CD4-positive, alpha-beta T cell treated with Interferon alpha-2 for 1 hour (primary cell): Measurements from ENCODE around the gene SLC37A1.

Experiments
- DNase-seq, 2 donors: peaks; one replicate each; pipeline ENCODE4 v3.0.0-alpha.2; 2020 to 2022

Gene SLC37A1

DNA sequence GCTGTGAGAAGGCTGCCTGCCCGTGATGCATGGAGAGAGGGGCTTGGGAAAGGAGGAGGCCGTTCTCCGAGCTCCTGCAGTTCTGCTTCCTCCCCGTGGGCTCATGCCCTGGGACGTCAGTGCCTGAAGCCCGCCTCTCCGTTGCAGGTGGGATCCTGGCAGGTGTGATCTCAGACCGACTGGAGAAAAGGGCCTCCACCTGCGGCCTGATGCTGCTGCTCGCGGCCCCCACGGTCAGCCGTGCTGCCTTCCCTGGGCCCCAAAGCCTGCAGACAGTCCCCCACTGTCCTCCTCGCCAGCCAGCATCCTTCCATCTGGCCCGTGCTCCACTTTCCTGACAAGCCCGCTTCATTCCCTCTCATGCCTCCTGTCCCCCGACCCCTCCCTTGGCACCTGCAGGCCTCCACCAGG, 50.9 kb downstream of the SLC37A1 start:
- no peak for DNase-seq

DNA sequence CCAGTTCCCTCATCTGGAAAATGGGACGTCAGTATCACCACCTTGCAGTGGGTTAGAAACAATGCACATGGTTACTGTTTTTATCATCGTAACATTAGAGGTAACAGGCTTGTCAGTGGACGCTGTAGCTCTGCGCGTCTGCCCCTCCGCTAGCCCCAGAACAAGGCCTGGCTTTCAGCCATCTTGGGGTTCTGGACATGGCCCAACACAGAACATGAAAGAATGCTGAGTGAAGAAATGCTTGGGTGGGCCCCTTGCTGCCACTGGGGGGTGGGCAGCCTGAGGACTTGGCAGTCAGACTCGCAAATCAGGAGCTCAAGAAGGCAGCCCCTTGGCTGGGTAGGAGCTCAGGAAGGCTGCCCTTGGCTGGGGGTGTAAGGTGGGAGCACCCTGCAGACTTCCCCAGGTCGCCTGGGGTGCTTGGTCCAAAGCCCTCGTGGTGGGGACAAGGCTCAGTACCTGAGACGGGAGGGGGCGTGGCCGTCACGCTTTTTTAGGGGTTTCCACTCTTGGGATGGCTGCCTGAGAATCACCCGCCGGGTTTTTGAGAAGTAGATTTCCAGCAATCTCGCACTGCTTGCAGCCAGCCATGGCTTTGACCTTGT, 51.7 kb downstream of the SLC37A1 start:
- no peak for DNase-seq

- no peak for DNase-seq
Measured at GRCh38 chr21:42565886-42566523, 52.4 kb downstream of the SLC37A1 start.

- DNase-seq, result no peak
Measured at GRCh38 chr21:42566524-42567213, 53.0 kb downstream of the SLC37A1 start.

GRCh38 chr21:42567214-42567555, 53.5 kb downstream of the SLC37A1 start:
- DNase-seq, result no peak

GRCh38 chr21:42567861-42568260, 54.2 kb downstream of the SLC37A1 start:
- DNase-seq, result no peak

- DNase-seq, result no peak
Measured at GRCh38 chr21:42568376-42568775, 54.7 kb downstream of the SLC37A1 start.

DNA sequence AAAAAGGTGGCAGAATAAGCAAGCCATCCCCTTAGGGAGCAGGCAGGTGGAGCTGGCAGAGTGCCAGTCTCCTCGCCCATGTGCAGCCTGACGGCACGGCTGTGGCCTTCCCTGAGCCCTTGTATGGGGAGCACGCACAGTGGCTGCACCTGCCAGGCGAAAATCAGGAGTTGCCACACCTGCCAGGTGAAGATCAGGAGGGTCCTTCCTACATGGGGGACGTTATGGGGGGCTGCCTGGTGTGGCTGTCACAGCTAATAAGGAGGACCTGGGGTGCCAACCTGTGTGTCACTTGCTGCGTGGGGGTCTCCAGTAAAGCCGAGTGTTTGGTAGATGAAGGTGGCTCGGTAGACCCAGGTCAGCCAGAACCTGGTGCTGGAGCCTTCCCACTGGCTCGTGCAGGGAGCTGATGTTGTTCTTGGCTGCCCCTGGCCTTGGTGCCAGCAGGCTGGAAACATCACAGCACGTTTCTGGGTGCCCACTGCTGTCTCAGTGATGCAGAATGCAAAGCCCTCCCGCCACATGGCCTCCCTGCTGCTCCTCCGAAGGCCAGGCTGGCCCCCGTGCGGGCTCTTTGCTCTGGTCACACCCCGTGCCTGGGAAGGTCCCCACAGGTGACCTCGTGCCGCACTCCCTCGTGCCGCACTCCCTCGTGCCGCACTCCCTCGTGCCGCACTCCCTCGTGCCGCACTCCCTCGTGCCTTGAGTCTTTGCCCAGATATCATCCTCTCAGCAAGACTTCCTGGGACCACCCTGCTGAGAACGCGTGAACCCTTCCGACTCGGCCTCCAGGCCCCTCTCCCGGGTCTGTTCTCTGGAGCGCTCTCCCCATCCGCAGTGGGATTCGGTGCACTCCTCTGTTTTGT, 55.4 kb downstream of the SLC37A1 start:
- DNase-seq, result no peak

DNA sequence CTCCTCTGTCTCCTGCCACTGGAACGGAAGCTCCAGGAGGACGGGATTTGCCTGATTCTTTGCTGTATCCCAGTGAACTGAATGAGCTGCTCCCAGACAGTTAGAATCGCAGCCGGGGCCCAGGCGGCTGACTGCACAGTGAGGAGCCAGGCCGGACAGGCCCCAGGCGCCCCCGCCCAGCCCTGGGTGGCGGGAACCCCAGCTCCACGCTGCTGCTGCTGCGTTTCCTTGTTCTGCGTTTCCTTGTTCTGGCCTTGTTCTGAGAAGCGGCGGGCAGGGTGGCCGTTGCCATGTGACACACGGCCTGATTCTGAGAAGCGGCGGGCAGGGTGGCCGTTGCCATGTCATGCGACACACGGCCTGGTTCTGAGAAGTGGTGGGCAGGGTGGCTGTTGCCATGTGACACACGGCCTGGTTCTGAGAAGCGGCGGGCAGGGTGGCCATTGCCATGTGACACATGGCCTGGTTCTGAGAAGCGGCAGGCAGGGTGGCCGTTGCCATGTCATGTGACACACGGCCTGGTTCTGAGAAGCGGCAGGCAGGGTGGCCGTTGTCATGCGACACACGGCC, 56.2 kb downstream of the SLC37A1 start:
- DNase-seq, result no peak

DNA sequence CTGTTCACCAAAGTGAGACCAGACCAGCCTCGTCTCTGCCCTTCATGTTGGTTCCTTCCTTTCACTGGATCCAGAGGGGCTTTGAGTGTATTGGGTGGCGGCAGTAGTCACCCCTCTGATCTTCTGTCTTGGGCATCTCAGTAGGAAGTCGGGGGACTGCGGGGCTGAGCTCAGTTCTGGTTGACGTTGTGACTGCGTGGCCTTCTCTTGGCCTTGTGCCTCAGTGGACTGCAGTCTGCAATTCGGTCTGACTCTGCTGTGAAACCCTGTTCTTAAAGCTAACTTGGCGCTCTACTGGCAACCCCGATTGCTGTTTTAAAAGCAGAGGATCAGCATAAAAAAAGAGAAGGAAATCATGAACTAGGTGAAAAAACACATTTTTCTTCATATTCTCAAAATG, 56.7 kb downstream of the SLC37A1 start:
- no peak for DNase-seq

DNA sequence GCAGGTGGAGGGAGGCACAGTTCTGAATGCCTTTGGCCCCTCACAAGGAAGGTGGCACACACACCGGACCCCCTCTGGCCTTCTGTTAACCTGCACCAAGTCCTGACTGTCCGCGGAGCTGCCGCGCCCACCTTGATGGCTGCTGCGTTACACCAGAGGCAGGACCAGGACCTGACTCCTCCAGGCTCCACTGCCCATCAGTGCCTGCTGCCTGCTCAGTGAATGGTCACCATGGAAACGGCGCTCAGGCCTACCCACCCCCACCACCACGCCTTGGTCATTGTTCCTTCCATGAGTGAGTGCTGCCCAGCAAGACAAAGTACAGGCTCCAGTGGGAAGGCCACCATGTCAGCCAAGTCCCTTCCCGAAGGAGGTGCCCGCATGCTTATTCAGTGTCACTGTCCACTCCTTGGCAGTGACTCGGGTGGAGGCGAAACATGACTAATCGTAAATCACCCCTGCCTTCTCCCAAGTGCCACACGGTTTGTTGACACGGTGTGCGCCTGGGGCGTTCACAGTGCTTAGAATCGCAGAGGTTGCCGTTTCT, 57.3 kb downstream of the SLC37A1 start:
- no peak for DNase-seq

GRCh38 chr21:42571391-42572150, 57.9 kb downstream of the SLC37A1 start:
- no peak for DNase-seq

DNA sequence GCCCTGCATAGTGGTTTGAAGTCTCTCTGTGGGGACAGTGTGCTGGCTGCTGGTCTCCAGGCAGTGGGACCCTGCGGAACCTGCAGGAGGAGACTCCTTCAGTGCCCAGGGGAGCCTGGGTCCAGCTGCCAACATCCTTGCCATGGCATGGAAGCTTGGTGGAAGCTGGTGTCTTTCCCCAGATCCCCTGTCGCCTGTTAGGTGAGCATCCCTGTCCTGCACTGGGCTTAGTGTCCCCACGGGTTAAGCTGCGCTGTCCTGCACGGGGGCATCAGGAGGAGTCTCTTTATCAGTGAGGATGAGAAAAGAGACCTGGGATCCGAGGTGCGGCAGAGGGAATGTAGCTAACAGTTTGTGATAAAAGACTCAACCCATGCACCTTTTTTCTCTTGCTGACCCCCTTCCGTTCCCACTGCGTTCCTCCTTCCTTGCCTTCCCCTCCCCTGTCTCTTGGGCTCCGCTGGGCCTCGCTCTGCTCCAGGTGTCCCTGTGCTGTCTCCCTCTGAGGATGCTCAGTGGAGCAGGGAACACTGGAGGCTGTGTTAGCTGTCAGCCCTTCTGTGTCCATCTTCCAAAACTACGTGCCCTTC, 59.3 kb downstream of the SLC37A1 start:
- no peak for DNase-seq

DNA sequence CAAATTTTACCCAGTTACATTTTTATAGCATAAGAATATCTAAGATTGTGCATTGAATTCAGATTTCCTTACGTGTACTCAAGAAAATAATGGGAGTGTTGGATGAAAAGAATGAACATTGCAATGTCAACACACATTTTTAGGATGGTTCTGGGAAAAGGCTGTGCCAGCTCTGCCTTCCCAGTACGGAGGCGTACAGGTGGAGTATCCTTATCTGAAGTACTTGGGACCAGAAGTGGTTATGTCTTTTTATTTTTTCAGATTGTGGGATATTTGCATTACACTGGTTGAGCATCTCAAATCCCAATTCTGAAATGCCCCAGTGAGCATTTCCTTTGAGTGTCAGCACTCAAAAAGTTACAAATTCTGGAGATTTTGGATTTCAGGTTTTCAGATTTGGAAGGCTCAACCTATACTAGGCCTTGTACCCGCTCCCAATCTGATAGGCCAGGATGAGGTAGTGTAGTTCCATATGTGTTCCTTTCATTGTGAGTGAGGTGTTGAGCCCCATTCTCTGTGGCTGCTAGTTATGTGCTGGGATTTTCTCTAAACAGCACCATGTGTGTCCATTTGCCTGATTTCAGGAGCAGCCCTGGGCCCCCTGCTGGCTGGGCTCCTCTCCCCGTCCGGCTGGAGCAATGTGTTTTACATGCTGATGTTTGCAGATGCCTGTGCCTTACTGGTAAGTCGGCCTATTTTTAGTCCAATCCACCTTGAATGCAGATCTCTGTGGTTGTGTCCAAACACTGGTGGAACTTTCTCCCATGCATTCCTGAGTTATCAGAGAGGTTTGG, 60.8 kb downstream of the SLC37A1 start:
- DNase-seq, result no peak

GRCh38 chr21:42575111-42575510, 61.5 kb downstream of the SLC37A1 start:
- no peak for DNase-seq

DNA sequence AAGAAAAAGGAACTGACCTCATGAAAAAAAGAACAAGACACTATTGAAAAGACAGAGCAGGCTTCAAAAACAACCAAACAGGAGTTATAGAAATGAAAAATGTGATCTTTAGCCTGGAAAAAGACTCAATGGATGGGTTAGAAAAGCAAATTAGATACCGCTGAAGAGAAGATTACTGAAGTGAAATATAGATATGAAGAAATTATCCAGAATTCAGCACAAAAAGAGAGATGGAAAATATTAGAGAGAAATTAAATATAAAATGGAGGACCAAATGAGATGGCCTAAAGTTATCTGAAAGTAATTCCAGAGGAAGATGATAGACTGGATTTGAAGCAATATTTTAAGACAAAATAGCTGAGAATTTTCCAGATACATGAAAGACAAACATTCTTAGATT, 63.0 kb downstream of the SLC37A1 start:
- no peak for DNase-seq

GRCh38 chr21:42578034-42578433, 64.4 kb downstream of the SLC37A1 start:
- DNase-seq, result no peak

GRCh38 chr21:42578761-42579415, 65.2 kb downstream of the SLC37A1 start:
- DNase-seq, result no peak

DNA sequence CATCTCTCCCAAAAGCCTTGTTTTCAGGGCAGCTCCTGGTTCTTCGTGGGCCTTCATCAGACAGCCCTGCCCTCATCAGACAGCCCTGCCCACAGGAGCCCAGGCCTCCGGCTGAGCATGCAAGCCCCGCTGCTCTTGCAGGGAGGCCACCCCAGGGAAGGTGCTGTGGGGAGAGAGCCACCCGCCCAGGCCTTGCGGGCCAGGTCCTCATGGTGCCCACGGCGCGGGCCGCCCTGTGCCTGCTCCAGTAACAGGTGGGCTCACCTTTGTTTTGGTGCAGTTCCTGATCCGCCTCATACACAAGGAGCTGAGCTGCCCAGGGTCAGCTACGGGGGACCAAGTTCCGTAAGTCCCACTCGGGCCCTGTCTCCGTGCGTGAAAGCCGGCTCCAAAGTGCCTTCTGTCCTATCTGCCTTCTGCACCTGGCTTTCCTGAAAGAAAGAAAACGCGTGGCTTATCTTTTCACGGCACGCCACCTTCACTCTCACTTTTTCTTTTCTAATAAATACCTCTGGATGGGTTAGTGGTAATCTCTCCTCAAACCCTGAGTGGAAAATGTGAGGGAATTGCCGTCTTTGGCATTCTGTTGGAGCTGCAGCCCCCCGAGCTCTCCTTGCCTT, 65.9 kb downstream of the SLC37A1 start:
- DNase-seq, result no peak
